Pancreas (tissue), 10 donors: ENCODE results near the gene VPS36. TPM values are rescaled to one million over a fixed set of nuclear protein-coding genes. Genes with fewer than 3 reads are reported as not detected.

Experiments used
- ATAC-seq, 4 donors: fragments of 200-7000 bp; cut with Tn5 transposase; one replicate each; pipeline versions ENCODE4 v1.8.0 to v1.9.1; 2020; ENCODE audit warnings: mild to moderate bottlenecking in 4 of 4, moderate library complexity in 4 of 4
- DNase-seq, 6 donors: peaks; one replicate each; pipeline ENCODE4 v3.0.0-alpha.2; 2020
- FAIRE-seq: peaks from 2 replicates; lab custom pipeline; 2012; peaks lifted over from hg19 to GRCh38; lab: Jason Lieb, UNC
- H3K27ac ChIP-seq, 4 donors: fragments of 200-600 bp; sonication (generic); 1 replicate in 3 of 4; 2 replicates in 1 of 4; pipeline versions ENCODE4 v1.5.0 to v1.8.0; 2020
- H3K27me3 ChIP-seq, 4 donors: fragments of 200-600 bp; one replicate each; pipeline ENCODE4 v1.8.0; 2021
- H3K36me3 ChIP-seq, 3 donors: fragments of 200-600 bp; sonication (generic) in 1 of 3; one replicate each; pipeline versions ENCODE4 v1.5.0 to v1.8.0; 2020 to 2021
- H3K4me1 ChIP-seq, 3 donors: fragments of 200-600 bp; one replicate each; pipeline ENCODE4 v1.8.0; 2021
- H3K4me3 ChIP-seq, 4 donors: fragments of 200-600 bp; sonication (generic) in 2 of 4; one replicate each; pipeline versions ENCODE4 v1.5.0 to v1.8.0; 2020 to 2021
- H3K9me3 ChIP-seq, 4 donors: fragments of 200-600 bp; one replicate each; pipeline ENCODE4 v1.8.0; 2021
- CTCF ChIP-seq, 4 donors: fragments of 200-600 bp; sonication (generic) in 3 of 4; IDR thresholded peaks; one replicate each; pipeline versions ENCODE4 v1.5.0 to v1.8.0; 2021; ENCODE audit warnings: antibody characterized with exemption in 4 of 4
- WGBS, 2 donors: extraction: QIAGEN DNeasy Blood & Tissue Kit; methylation state at CpG; one replicate each; pipeline ENCODE4 v1.1.7; 2013; 5-methylcytosine and 5-hydroxymethylcytosine counted together
- intact Hi-C, 3 donors: fragments of 100-400 bp; cut with DNase I; formaldehyde crosslinking; loops; one replicate each; pipeline versions ENCODE4 v1.11.1 to v1.14.2; 2022
- polyA plus RNA-seq, 2 donors: library from polyadenylated mRNA; stranded (reverse); fragments of 200-250 nt; gene quantifications; one replicate each; pipeline ENCODE4 v1.2.3, GENCODE V29; 2013
- total RNA-seq, 6 donors: library from RNA; stranded (reverse); fragmentation: NEBNext Ultra II Directional in 4 of 6; extraction: Animal tissue kit (Norgen Biotek cat#: 25700) in 4 of 6; gene quantifications; one replicate each; pipeline versions ENCODE4 v1.2.1 to v1.2.4, GENCODE V29; 2021 to 2023
- donor health status: healthy with polysubstance abuse.
- donor health status: DM: no; HTN: no; CAD: no; lungs with moderate emphysema.
- donor health status: DM: no; HTN: no; CAD: no.
- donor health status: control.
- donor health status: control.
- donor health status: Bipolar disorder and iron deficiency.
- donor health status: DM: yes; HTN: yes; CAD: no.
- donor health status: DM: no; HTN: no; CAD: no.
- donor health status: DM: no; HTN: no; CAD: no.
- donor health status: DM: yes; HTN: yes; CAD: no.

The VPS36 gene
- total and polyA plus RNA-seq, 8 donors, result 10.5 to 23.5 (median 17.2) TPM

DNA sequence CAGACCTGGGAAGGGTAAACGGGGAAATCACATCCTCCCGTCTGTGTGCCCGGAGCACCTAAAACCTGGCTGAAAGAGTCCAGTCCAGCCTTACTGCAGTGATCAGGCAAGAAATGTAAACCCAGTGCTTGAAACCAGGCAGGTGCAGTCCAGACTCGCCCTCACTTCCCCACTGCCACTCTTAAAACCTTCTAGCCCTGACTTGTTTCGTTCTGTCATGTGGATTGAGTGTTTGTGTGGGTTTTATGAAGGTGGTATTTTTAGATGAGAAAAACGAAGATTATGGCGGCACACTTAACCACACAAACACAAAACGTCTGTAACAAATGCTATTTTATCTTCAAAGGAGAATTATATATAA is 4.0 kb upstream of the VPS36 start:
- peak overlapping the region; percentile 56 to 75 (median 73) for H3K4me3 ChIP-seq
- 13 to 16% methylated on average over 8 of the region's 8 CpGs for WGBS, 2 donors
- no peaks in the 10 kb centered on the region for H3K27me3 ChIP-seq
- no peak for FAIRE-seq
- no peak for TF ChIP-seq CTCF (IDR thresholded peaks at IDR 0.05)
- peaks cover 0 to 14% (median 0%) of the 10 kb centered on the region in 3 donors for H3K4me1 ChIP-seq
- peak in 2 of 4 donors; percentile 14 to 16 for ATAC-seq
- H3K27ac ChIP-seq, result peak overlapping the region in 2 of 4 donors; percentile 79 to 87
- H3K36me3 ChIP-seq, result no peaks in the 10 kb centered on the region
- intact Hi-C loops, result no loop called here
- H3K9me3 ChIP-seq, result no peaks in the 10 kb centered on the region
- peak in 1 of 6 donors; percentile 20 for DNase-seq

GRCh38 chr13:52452470-52452869 is 2.0 kb upstream of the VPS36 start:
- intact Hi-C loops, result no loop called here
- WGBS, 2 donors, result 67 to 84% methylated on average over 2 of the region's 2 CpGs

GRCh38 chr13:52451135-52451804 is 836 bp upstream of the VPS36 start:
- Histone ChIP-seq H3K4me3 (no peak overlapping the region), H3K27me3 (no peaks in the 10 kb centered on the region), H3K27ac (no peak overlapping the region), H3K9me3 (no peaks in the 10 kb centered on the region), H3K36me3 (no peaks in the 10 kb centered on the region), H3K4me1 (peaks cover 0 to 30% (median 9%) of the 10 kb centered on the region in 3 donors)
- no peak for DNase-seq
- 78 to 83% methylated on average over 24 of the region's 24 CpGs for WGBS, 2 donors
- intact Hi-C loops, result no loop called here
- TF ChIP-seq CTCF (IDR thresholded peaks at IDR 0.05), result no peak
- FAIRE-seq, result no peak
- no peak for ATAC-seq

More at GRCh38 chr13:52452470-52452869, 2.0 kb upstream of the VPS36 start:
- Histone ChIP-seq H3K4me3 (no peak overlapping the region), H3K36me3 (no peaks in the 10 kb centered on the region), H3K4me1 (peaks cover 0 to 31% (median 9%) of the 10 kb centered on the region in 3 donors), H3K9me3 (no peaks in the 10 kb centered on the region), H3K27ac (no peak overlapping the region), H3K27me3 (no peaks in the 10 kb centered on the region)
- TF ChIP-seq CTCF (IDR thresholded peaks at IDR 0.05), result no peak
- no peak for ATAC-seq
- no peak for DNase-seq
- FAIRE-seq, result no peak

DNA sequence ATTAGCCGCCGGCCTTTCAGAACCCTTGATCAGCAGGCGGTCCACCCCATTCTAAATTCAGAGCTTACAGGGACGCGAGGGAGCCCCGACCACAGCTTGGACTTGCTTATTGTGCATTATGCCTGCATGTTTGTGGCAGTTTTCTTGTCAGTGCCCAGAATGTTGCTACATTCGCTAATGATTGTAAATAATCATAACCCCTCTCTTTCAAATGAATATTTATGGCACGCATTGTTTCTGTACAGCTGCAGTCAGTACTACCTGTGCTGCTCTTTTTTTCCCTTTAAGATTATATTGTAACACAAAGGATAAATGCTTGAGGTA is 321 bp upstream of the VPS36 start:
- intact Hi-C loops, result no loop called here
- Histone ChIP-seq H3K4me3 (peak overlapping the region in 2 of 4 donors; percentile 79 to 93), H3K4me1 (peaks cover 0 to 26% (median 9%) of the 10 kb centered on the region in 3 donors), H3K9me3 (no peaks in the 10 kb centered on the region), H3K36me3 (no peaks in the 10 kb centered on the region), H3K27me3 (no peaks in the 10 kb centered on the region), H3K27ac (peak overlapping the region in 1 of 4 donors; percentile 97)
- peak in 2 of 4 donors; percentile 1 to 28 for TF ChIP-seq CTCF (IDR thresholded peaks at IDR 0.05)
- no peak for DNase-seq
- ATAC-seq, result no peak
- FAIRE-seq, result no peak
- WGBS, 2 donors, result 5 to 13% methylated on average over 5 to 8 of the region's 8 CpGs

GRCh38 chr13:52449331-52450011 is 963 bp downstream of the VPS36 start:
- H3K27me3 ChIP-seq, result no peaks in the 10 kb centered on the region
- intact Hi-C loops, result no loop called here
- H3K27ac ChIP-seq, result peak overlapping the region; percentile 86 to 97 (median 95)
- no peaks in the 10 kb centered on the region for H3K9me3 ChIP-seq
- FAIRE-seq (no peak), ATAC-seq (no peak), DNase-seq (no peak)
- WGBS, 2 donors, result 4% methylated on average over 10 of the region's 10 CpGs
- no peaks in the 10 kb centered on the region for H3K36me3 ChIP-seq
- no peak for TF ChIP-seq CTCF (IDR thresholded peaks at IDR 0.05)
- H3K4me1 ChIP-seq, result peaks cover 0 to 26% (median 9%) of the 10 kb centered on the region in 3 donors
- peak overlapping the region; percentile 79 to 95 (median 86) for H3K4me3 ChIP-seq
